Ascending aorta (tissue), 2 donors: ENCODE data around the gene DUS1L. TPM values are rescaled to one million over a fixed set of nuclear protein-coding genes. Genes with fewer than 3 reads are reported as not detected.

Source experiments
- DNase-seq, 2 donors: peaks; one replicate each; pipeline ENCODE4 v3.0.0-alpha.2; 2019; ENCODE audit warnings: low spot score in 2 of 2
- H3K27ac ChIP-seq, 2 donors: fragments of 200-600 bp; sonication (generic); one replicate each; pipeline ENCODE4 v1.5.1; 2016 to 2017; ENCODE audit warnings: mild to moderate bottlenecking in 1 of 2
- H3K27me3 ChIP-seq: fragments of 200-600 bp; sonication (generic); one replicate; pipeline ENCODE4 v1.5.1; 2017
- H3K36me3 ChIP-seq, 2 donors: fragments of 200-600 bp; sonication (generic); one replicate each; pipeline ENCODE4 v1.5.1; 2016
- H3K4me1 ChIP-seq, 2 donors: fragments of 200-600 bp; sonication (generic); one replicate each; pipeline ENCODE4 v1.5.1; 2016 to 2017; ENCODE audit warnings: mild to moderate bottlenecking in 1 of 2
- H3K4me3 ChIP-seq, 2 donors: fragments of 200-600 bp; sonication (generic); one replicate each; pipeline ENCODE4 v1.5.1; 2016 to 2017; ENCODE audit warnings: mild to moderate bottlenecking in 1 of 2
- H3K9me3 ChIP-seq, 2 donors: fragments of 200-600 bp; sonication (generic); one replicate each; pipeline ENCODE4 v1.5.1; 2016
- CTCF ChIP-seq, 3 experiments: fragments of 200-600 bp in 2 of 3; fragments of 450-650 bp in 1 of 3; sonication (generic) in 2 of 3; IDR thresholded peaks; one replicate each; pipeline ENCODE4 v1.5.1; 2016 to 2019; ENCODE audit warnings: antibody characterized with exemption in 3 of 3, mild to moderate bottlenecking in 1 of 3, moderate library complexity in 1 of 3
- intact Hi-C: fragments of 100-400 bp; cut with DNase I; formaldehyde crosslinking; loops from one replicate; pipeline ENCODE4 v1.15.1; 2023
- total RNA-seq: library from RNA; depleted of rRNA; stranded (reverse); fragments of >200 nt; gene quantifications from one replicate; pipeline ENCODE4 v1.1.0, GENCODE V29; 2016

DUS1L gene
- total RNA-seq, 1 donor from 2014 or later, result 111 TPM

- H3K27ac ChIP-seq, result no peak overlapping the region
- intact Hi-C loops, result no loop called here
- H3K4me3 ChIP-seq, result no peak overlapping the region
- H3K9me3 ChIP-seq, result no peaks in the 10 kb centered on the region
- H3K4me1 ChIP-seq, result peaks cover 7 to 15% of the 10 kb centered on the region in 2 donors
- H3K27me3 ChIP-seq, result no peaks in the 10 kb centered on the region
- H3K36me3 ChIP-seq, result peaks cover 0 to 14% of the 10 kb centered on the region in 2 donors
- no peak for DNase-seq
- no peak for TF ChIP-seq CTCF (IDR thresholded peaks at IDR 0.05)
Measured at GRCh38 chr17:82014971-82015310, 50.7 kb downstream of the DUS1L start.

- DNase-seq, result no peak
- Histone ChIP-seq H3K9me3 (no peaks in the 10 kb centered on the region), H3K27ac (no peak overlapping the region), H3K4me3 (no peak overlapping the region), H3K4me1 (peaks cover 7 to 15% of the 10 kb centered on the region in 2 donors), H3K27me3 (no peaks in the 10 kb centered on the region), H3K36me3 (peaks cover 0 to 14% of the 10 kb centered on the region in 2 donors)
- intact Hi-C loops, result no loop called here
- no peak for TF ChIP-seq CTCF (IDR thresholded peaks at IDR 0.05)
Measured at GRCh38 chr17:82014432-82014831, 51.2 kb downstream of the DUS1L start.

- Histone ChIP-seq H3K27ac (peak overlapping the region; percentile 81 to 83), H3K36me3 (peaks cover 0 to 13% of the 10 kb centered on the region in 2 donors), H3K9me3 (no peaks in the 10 kb centered on the region), H3K4me3 (peak overlapping the region in 1 of 2 donors; percentile 28), H3K4me1 (peaks cover 7 to 15% of the 10 kb centered on the region in 2 donors), H3K27me3 (no peaks in the 10 kb centered on the region)
- intact Hi-C loops, result no loop called here
- no peak for DNase-seq
- TF ChIP-seq CTCF (IDR thresholded peaks at IDR 0.05), result no peak
Measured at GRCh38 chr17:82013772-82014321, 51.8 kb downstream of the DUS1L start.

GRCh38 chr17:82013341-82013740 is 52.3 kb downstream of the DUS1L start:
- peak overlapping the region; percentile 81 to 83 for H3K27ac ChIP-seq
- H3K4me1 ChIP-seq, result peaks cover 7 to 15% of the 10 kb centered on the region in 2 donors
- peak overlapping the region; percentile 16 to 28 for H3K4me3 ChIP-seq
- H3K27me3 ChIP-seq, result no peaks in the 10 kb centered on the region
- peaks cover 0 to 8% of the 10 kb centered on the region in 2 donors for H3K36me3 ChIP-seq
- intact Hi-C loops, result no loop called here
- DNase-seq, result no peak
- H3K9me3 ChIP-seq, result no peaks in the 10 kb centered on the region
- no peak for TF ChIP-seq CTCF (IDR thresholded peaks at IDR 0.05)

- Histone ChIP-seq H3K36me3 (peaks cover 0 to 2% of the 10 kb centered on the region in 2 donors), H3K4me1 (peaks cover 7 to 18% of the 10 kb centered on the region in 2 donors), H3K27me3 (no peaks in the 10 kb centered on the region), H3K4me3 (peak overlapping the region; percentile 16 to 28), H3K9me3 (no peaks in the 10 kb centered on the region), H3K27ac (peak overlapping the region; percentile 81 to 83)
- intact Hi-C loops, result no loop called here
- no peak for DNase-seq
- no peak for TF ChIP-seq CTCF (IDR thresholded peaks at IDR 0.05)
Measured at GRCh38 chr17:82012640-82013295, 52.8 kb downstream of the DUS1L start.
